HepG2 (cell line): ENCODE measurements around the gene ADAMTS4. TPM values are rescaled to one million over a fixed set of nuclear protein-coding genes. Genes with fewer than 3 reads are reported as not detected.
A peak's percentile ranks its signal among the peaks of the same experiment; 100 is the strongest.

Experiments
- AGO2 ChIP-seq: fragments of 200-400 bp; formaldehyde crosslinking; optimal IDR thresholded peaks from 2 replicates; pipeline ENCODE3; 2017; ENCODE audit warnings: mild to moderate bottlenecking, low read depth, low read length, moderate library complexity
- BCL3 ChIP-seq: sonication (generic); formaldehyde crosslinking; IDR thresholded peaks from 2 replicates; pipeline ENCODE4 v1.5.1; 2020; ENCODE audit warnings: mild to moderate bottlenecking, missing genetic modification reagents, moderate library complexity
- ELK4 ChIP-seq: sonication (generic); formaldehyde crosslinking; IDR thresholded peaks from 2 replicates; pipeline ENCODE4 v1.9.0; 2021; ENCODE audit warnings: missing genetic modification reagents, borderline replicate concordance
- GATAD2A ChIP-seq: IDR thresholded peaks from 2 replicates; pipeline ENCODE4 v1.6.1; 2016
- GRHL1 ChIP-seq: sonication (generic); formaldehyde crosslinking; conservative IDR thresholded peaks from 2 replicates; pipeline ENCODE4 v1.8.0; 2022; ENCODE audit warnings: missing genetic modification reagents
- GZF1 ChIP-seq: sonication (generic); formaldehyde crosslinking; IDR thresholded peaks from 2 replicates; pipeline ENCODE4 v1.5.1; 2020; ENCODE audit warnings: mild to moderate bottlenecking, missing genetic modification reagents
- HOXA3 ChIP-seq: sonication (generic); formaldehyde crosslinking; IDR thresholded peaks from 2 replicates; pipeline ENCODE4 v1.5.0; 2020; ENCODE audit warnings: missing genetic modification reagents
- KDM5B ChIP-seq: sonication (generic); formaldehyde crosslinking; IDR thresholded peaks from 2 replicates; pipeline ENCODE4 v1.4.0; 2020; ENCODE audit warnings: missing genetic modification reagents, mild to moderate bottlenecking, borderline replicate concordance
- NCOA5 ChIP-seq: sonication (generic); formaldehyde crosslinking; IDR thresholded peaks from 2 replicates; pipeline ENCODE4 v1.4.0; 2020; ENCODE audit warnings: missing genetic modification reagents
- PLRG1 ChIP-seq: fragments of 450-650 bp; conservative IDR thresholded peaks from 2 replicates; pipeline ENCODE4 v1.6.1; 2016
- ZBTB10 ChIP-seq: sonication (generic); formaldehyde crosslinking; IDR thresholded peaks from 2 replicates; pipeline ENCODE4 v1.4.0; 2020; ENCODE audit warnings: missing genetic modification reagents, borderline replicate concordance
- ZBTB25 ChIP-seq: IDR thresholded peaks from 2 replicates; pipeline ENCODE4 v1.6.1; 2018; ENCODE audit warnings: missing genetic modification reagents
- ZBTB26 ChIP-seq: IDR thresholded peaks from 2 replicates; pipeline ENCODE4 v1.6.1; 2016; ENCODE audit warnings: missing compliant biosample characterization, missing genetic modification reagents, borderline replicate concordance
- ZBTB34 ChIP-seq: sonication (generic); formaldehyde crosslinking; IDR thresholded peaks from 2 replicates; pipeline ENCODE4 v1.8.0; 2022; ENCODE audit warnings: mild to moderate bottlenecking, missing genetic modification reagents
- ZBTB42 ChIP-seq: sonication (generic); formaldehyde crosslinking; IDR thresholded peaks from 2 replicates; pipeline ENCODE4 v1.5.0; 2020; ENCODE audit warnings: mild to moderate bottlenecking, missing genetic modification reagents
- ZNF33B ChIP-seq: sonication (generic); formaldehyde crosslinking; IDR thresholded peaks from 2 replicates; pipeline ENCODE4 v1.5.1; 2020; ENCODE audit warnings: mild to moderate bottlenecking, missing genetic modification reagents
- ZNF383 ChIP-seq: sonication (generic); formaldehyde crosslinking; IDR thresholded peaks from 2 replicates; pipeline ENCODE4 v1.4.0; 2020; ENCODE audit warnings: missing genetic modification reagents, mild to moderate bottlenecking, borderline replicate concordance
- ZNF749 ChIP-seq: sonication (generic); formaldehyde crosslinking; IDR thresholded peaks from 2 replicates; pipeline ENCODE4 v1.8.0; 2022; ENCODE audit warnings: mild to moderate bottlenecking, missing genetic modification reagents, moderate library complexity, borderline replicate concordance
- polyA plus RNA-seq, 8 experiments: library from polyadenylated mRNA; depleted of rRNA in 3 of 8; stranded (reverse) in 7 of 8; unstranded in 1 of 8; fragments of >200 nt; fragmentation: Illumina TruSeq in 4 of 8; extraction: Trizol in 4 of 8; gene quantifications; 2 replicates each; pipeline versions ENCODE4 v1.2.1 to v1.2.3, GENCODE V29; 2011 to 2016; ENCODE audit warnings: low read depth in 4 of 8, missing spikeins in 1 of 8, mixed read lengths in 1 of 8; ENCODE audit not compliant: insufficient read depth in 1 of 8
- total RNA-seq, 5 experiments: library from RNA; depleted of rRNA; stranded (reverse); fragments of >200 nt; fragmentation: Illumina TruSeq; extraction: Trizol; gene quantifications; 2 replicates each; pipeline ENCODE4 v1.2.3, GENCODE V29; 2016; ENCODE audit warnings: low read depth in 1 of 5

ADAMTS4 gene
- total and polyA plus RNA-seq, 2 of the 13 experiments (the other 11 are each of a cell fraction or from before 2014, with no cell fraction given) = 0.51 to 1.7 TPM

GRCh38 chr1:161238039-161238473 is 39.2 kb upstream of the ADAMTS4 start, which contains the start of gene NR1I3 (continued):
- no peak for TF ChIP-seq GRHL1 (CRISPR knock-in tag)
- TF ChIP-seq ZBTB26 (CRISPR knock-in tag) = no peak
- TF ChIP-seq ZNF749 (CRISPR knock-in tag) = no peak
- TF ChIP-seq GATAD2A = peak; percentile 86
- no peak for TF ChIP-seq ELK4 (CRISPR knock-in tag)
- TF ChIP-seq PLRG1 = no peak
- TF ChIP-seq ZBTB42 (CRISPR knock-in tag) = no peak
- TF ChIP-seq HOXA3 (CRISPR knock-in tag) = no peak; the same call in 1 of the 2 replicates
- no peak; the same call in 1 of the 2 replicates for TF ChIP-seq KDM5B (CRISPR knock-in tag)
- peak; percentile 77; the same call in 1 of the 2 replicates for TF ChIP-seq GZF1 (CRISPR knock-in tag)
- no peak for TF ChIP-seq ZBTB10 (CRISPR knock-in tag)
- TF ChIP-seq BCL3 = no peak
- TF ChIP-seq ZBTB25 (CRISPR knock-in tag) = no peak
- TF ChIP-seq AGO2 = no peak
- TF ChIP-seq ZNF383 (CRISPR knock-in tag) = no peak
- TF ChIP-seq NCOA5 (CRISPR knock-in tag) = no peak
- TF ChIP-seq ZBTB34 (CRISPR knock-in tag) = peak; percentile 78
- TF ChIP-seq ZNF33B = no peak
